Measurements from ENCODE around the gene TNFRSF8. TPM values are rescaled to one million over a fixed set of nuclear protein-coding genes. Genes with fewer than 3 reads are reported as not detected.

The TNFRSF8 gene
- total and polyA plus RNA-seq, 9 of the 15 experiments (the other 6 are each of a cell fraction or from before 2014, with no cell fraction given) = 3.5 to 38.4 (median 17.1) TPM

- no peak for TF ChIP-seq ARNT (IDR thresholded peaks at IDR 0.05)
- no peak for TF ChIP-seq EP300 (IDR thresholded peaks at IDR 0.05; ENCODE audit: low read length)
- TF ChIP-seq HOMEZ (CRISPR knock-in tag; IDR thresholded peaks at IDR 0.05) = no peak
- TF ChIP-seq ZNF24 (IDR thresholded peaks at IDR 0.05) = peak; percentile 67
- TF ChIP-seq DEAF1 (CRISPR knock-in tag; IDR thresholded peaks at IDR 0.05) = no peak
- no peak for TF ChIP-seq HNRNPH1 (optimal IDR thresholded peaks at IDR 0.05; ENCODE audit: low read depth, low read length)
- TF ChIP-seq SMAD3 (CRISPR knock-in tag; conservative IDR thresholded peaks at IDR 0.05) = no peak
- TF ChIP-seq RBM25 (IDR thresholded peaks at IDR 0.05; ENCODE audit: low read depth, low read length, severe bottlenecking) = no peak
- TF ChIP-seq XRCC3 (IDR thresholded peaks at IDR 0.05) = no peak
- 0 out of 2 replicates have a peak, but pooled peaks have one; percentile 19 for TF ChIP-seq FOXP4 (CRISPR knock-in tag; IDR thresholded peaks at IDR 0.05; ENCODE audit: borderline replicate concordance)
- no peak for TF ChIP-seq NR2C1 (IDR thresholded peaks at IDR 0.05)
- TF ChIP-seq NR2C1 (tag; IDR thresholded peaks at IDR 0.05) = no peak
- TF ChIP-seq CEBPZ (IDR thresholded peaks at IDR 0.05; ENCODE audit: borderline replicate concordance, low read depth, low read length) = no peak
- TF ChIP-seq ZNF197 (CRISPR knock-in tag; IDR thresholded peaks at IDR 0.05; ENCODE audit: low read depth) = no peak
- no peak for TF ChIP-seq STAT5B (CRISPR knock-in tag; IDR thresholded peaks at IDR 0.05)
- peak; percentile 99 for TF ChIP-seq L3MBTL2 (IDR thresholded peaks at IDR 0.05)
- no peak for TF ChIP-seq ZNF57 (CRISPR knock-in tag; IDR thresholded peaks at IDR 0.05)
- TF ChIP-seq ZBTB12 (CRISPR knock-in tag; IDR thresholded peaks at IDR 0.05) = no peak
- TF ChIP-seq NBN (IDR thresholded peaks at IDR 0.05; ENCODE audit: low read depth) = no peak
Observed at GRCh38 chr1:12166834-12167492, 103.9 kb downstream of the TNFRSF8 start, which contains the start of gene TNFRSF1B (continued).
